GM18507 (cell line): Measurements from ENCODE around the gene ABHD13.

ENCODE experiments used
- DNase-seq: peaks from one replicate; pipeline ENCODE4 v3.0.0; 2011; ENCODE audit warnings: low read depth; ENCODE audit not compliant: insufficient read length; ENCODE audit errors: extremely low spot score
- FAIRE-seq: peaks from 2 replicates; lab custom pipeline; 2011; peaks lifted over from hg19 to GRCh38; lab: Jason Lieb, UNC

Gene ABHD13

DNA sequence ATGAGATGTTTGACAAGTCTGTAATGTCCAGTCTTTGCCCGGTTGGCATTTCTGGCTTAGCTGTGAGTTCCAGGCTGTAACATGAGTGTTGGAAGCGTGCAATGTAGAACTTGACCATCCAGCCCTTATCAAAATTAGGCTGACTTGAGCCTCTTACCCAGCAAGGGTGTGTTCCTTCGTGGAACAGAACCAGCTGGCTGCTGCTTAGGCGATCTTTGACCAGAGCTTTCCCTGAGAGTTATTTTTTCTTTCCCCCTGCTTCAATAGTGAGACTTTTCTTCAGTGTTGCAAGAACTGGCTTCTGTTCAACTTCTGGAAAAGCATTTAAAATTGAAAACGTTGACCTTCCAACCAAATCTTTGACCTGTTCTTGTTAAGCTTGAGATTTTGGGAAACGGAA is 57.9 kb downstream of the ABHD13 start:
- no peak for FAIRE-seq
- DNase-seq: no peak

DNA sequence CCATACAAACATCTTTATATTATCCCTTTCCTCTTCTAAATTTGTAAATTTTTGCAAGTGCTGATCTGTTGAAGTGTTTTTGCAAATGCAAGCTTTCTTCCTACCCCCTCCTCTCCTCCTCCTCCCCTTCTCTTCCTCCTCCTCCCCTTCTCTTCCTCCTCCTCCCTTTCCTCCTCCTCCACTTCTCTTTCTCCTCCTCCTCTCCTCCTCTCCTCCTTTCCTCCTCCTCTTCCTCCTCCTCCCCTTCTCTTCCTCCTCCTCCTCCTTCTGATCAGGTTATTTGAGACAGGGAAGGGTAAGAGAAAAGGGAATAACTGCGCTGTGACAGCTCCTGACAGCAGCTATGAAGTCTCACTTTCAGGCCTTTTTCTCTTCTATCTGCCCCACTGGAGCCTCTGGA is 60.3 kb downstream of the ABHD13 start:
- no peak for FAIRE-seq
- DNase-seq: no peak

DNA sequence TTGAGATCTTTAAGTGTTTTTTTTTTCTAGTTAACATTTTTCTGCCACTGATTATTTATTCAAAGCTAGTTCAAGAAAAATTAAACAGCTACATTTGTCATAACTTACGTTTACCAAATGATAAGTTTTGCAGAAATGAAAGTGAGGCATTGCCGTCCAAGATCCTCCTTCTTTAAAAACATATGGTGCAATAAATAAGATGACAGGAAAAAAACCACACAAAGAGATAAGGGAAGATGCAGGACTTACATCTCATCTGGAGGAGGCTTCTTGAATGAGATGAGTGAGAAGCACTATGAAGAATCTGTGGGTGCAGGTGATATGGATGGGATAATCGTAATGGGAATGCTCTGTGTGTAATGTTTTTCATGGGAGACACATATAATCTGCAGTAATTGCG is 63.7 kb downstream of the ABHD13 start:
- FAIRE-seq (no peak), DNase-seq (no peak)

DNA sequence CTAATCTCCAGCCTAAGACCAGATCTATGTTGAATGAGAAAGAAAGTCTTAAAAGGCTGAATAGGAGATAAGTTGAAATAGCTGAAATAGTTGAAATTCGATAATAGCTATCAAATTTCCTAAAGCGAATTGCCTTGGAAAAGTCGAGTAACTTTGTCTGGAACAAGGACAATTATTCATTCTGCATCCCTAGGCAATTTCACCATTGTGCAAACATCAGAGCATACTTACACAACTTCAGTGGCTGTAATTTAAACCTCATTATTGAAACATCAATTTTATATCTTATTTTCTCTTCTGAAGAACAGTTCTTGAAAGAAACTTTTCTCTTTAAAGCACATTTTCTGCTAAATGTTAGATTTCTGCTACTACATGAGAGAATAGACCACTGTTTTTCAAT is 64.9 kb downstream of the ABHD13 start:
- no peak for FAIRE-seq
- no peak for DNase-seq
